Endodermal cell (in vitro differentiated cells): Measurements from ENCODE around the gene CELF4. TPM values are rescaled to one million over a fixed set of nuclear protein-coding genes. Genes with fewer than 3 reads are reported as not detected.

Experiments used
- DNase-seq: peaks from one replicate; pipeline ENCODE4 v3.0.0-alpha.2; 2017
- H3K27ac ChIP-seq: 2 replicates; pipeline ENCODE4 v1.5.1; 2013; ENCODE audit warnings: mild to moderate bottlenecking, low read depth, low read length, moderate library complexity
- H3K27me3 ChIP-seq: 2 replicates; pipeline ENCODE4 v1.6.1; 2013; ENCODE audit warnings: mild to moderate bottlenecking, low read length, moderate library complexity; ENCODE audit not compliant: insufficient read depth, control insufficient read depth, poor library complexity, severe bottlenecking
- H3K36me3 ChIP-seq: 2 replicates; pipeline ENCODE4 v1.7.0; 2013; ENCODE audit warnings: mild to moderate bottlenecking, low read length, moderate library complexity; ENCODE audit not compliant: control insufficient read depth, insufficient read depth
- H3K4me1 ChIP-seq: one replicate; pipeline ENCODE4 v1.7.0; 2013; ENCODE audit warnings: low read length; ENCODE audit not compliant: control insufficient read depth, insufficient read depth
- H3K4me3 ChIP-seq: 2 replicates; pipeline ENCODE4 v1.5.1; 2013; ENCODE audit warnings: mild to moderate bottlenecking, low read length, moderate library complexity
- H3K9ac ChIP-seq: 2 replicates; pipeline ENCODE4 v1.6.1; 2013; ENCODE audit warnings: mild to moderate bottlenecking, low read length, moderate library complexity; ENCODE audit not compliant: poor library complexity, severe bottlenecking; ENCODE audit errors: extremely low read depth
- H3K9me3 ChIP-seq: 2 replicates; pipeline ENCODE4 v1.6.1; 2013; ENCODE audit warnings: mild to moderate bottlenecking, low read length, moderate library complexity; ENCODE audit not compliant: control insufficient read depth
- H3K27ac Mint-ChIP-seq: 2 replicates; pipeline ENCODE4 v1.8.0; 2020; ENCODE audit warnings: mixed read lengths
- H3K27me3 Mint-ChIP-seq: 2 replicates; pipeline ENCODE4 v1.8.0; 2021; ENCODE audit warnings: mild to moderate bottlenecking, mixed read lengths; ENCODE audit not compliant: insufficient read depth
- H3K36me3 Mint-ChIP-seq: 2 replicates; pipeline ENCODE4 v1.8.0; 2020; ENCODE audit warnings: low read depth, mixed read lengths
- H3K4me1 Mint-ChIP-seq: 2 replicates; pipeline ENCODE4 v1.8.0; 2020; ENCODE audit warnings: mixed read lengths
- H3K4me3 Mint-ChIP-seq: 2 replicates; pipeline ENCODE4 v1.8.0; 2020; ENCODE audit warnings: mild to moderate bottlenecking, moderate library complexity, mixed read lengths
- H3K9me3 Mint-ChIP-seq: 2 replicates; pipeline ENCODE4 v1.8.0; 2020; ENCODE audit warnings: mild to moderate bottlenecking, mixed read lengths
- WGBS, 2 experiments: methylation state at CpG; one replicate each; pipeline versions ENCODE4 v1.1.5 to v1.1.7; 2013; ENCODE audit warnings: missing lambda C conversion rate in 2 of 2, mixed read lengths in 1 of 2; ENCODE audit not compliant: insufficient coverage in 1 of 2, insufficient read length in 1 of 2; 5-methylcytosine and 5-hydroxymethylcytosine counted together
- total RNA-seq, 2 donors: library from RNA; stranded (reverse); fragmentation: NEBNext Ultra II Directional in 1 of 2; extraction: Animal tissue kit (Norgen Biotek cat#: 25700) in 1 of 2; gene quantifications; 2 replicates in 1 of 2; 3 replicates in 1 of 2; pipeline ENCODE4 v1.2.1, GENCODE V29; 2021
- TF ChIP-seq, protein P1 (sequence below): fragments of 200-600 bp; sonication (generic); conservative IDR thresholded peaks from 2 replicates; pipeline ENCODE4 v1.5.0; 2021; ENCODE audit warnings: antibody characterized with exemption, mild to moderate bottlenecking

CELF4 gene
- total RNA-seq, 2 donors from 2014 or later, result 5.7 to 6.7 TPM

- no peaks in the 10 kb centered on the region for H3K9me3 ChIP-seq
- no peak overlapping the region for H3K27ac ChIP-seq
- DNase-seq, result no peak
- WGBS, 2 experiments, result 92% methylated on average over 8 to 13 of the region's 13 CpGs
- no peaks in the 10 kb centered on the region for H3K27me3 ChIP-seq
- TF ChIP-seq, protein P1, sequence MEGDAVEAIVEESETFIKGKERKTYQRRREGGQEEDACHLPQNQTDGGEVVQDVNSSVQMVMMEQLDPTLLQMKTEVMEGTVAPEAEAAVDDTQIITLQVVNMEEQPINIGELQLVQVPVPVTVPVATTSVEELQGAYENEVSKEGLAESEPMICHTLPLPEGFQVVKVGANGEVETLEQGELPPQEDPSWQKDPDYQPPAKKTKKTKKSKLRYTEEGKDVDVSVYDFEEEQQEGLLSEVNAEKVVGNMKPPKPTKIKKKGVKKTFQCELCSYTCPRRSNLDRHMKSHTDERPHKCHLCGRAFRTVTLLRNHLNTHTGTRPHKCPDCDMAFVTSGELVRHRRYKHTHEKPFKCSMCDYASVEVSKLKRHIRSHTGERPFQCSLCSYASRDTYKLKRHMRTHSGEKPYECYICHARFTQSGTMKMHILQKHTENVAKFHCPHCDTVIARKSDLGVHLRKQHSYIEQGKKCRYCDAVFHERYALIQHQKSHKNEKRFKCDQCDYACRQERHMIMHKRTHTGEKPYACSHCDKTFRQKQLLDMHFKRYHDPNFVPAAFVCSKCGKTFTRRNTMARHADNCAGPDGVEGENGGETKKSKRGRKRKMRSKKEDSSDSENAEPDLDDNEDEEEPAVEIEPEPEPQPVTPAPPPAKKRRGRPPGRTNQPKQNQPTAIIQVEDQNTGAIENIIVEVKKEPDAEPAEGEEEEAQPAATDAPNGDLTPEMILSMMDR, result no peak
- H3K4me1 Mint-ChIP-seq, result peaks cover 2% of the 10 kb centered on the region
- H3K27ac Mint-ChIP-seq, result no peak overlapping the region
- no peaks in the 10 kb centered on the region for H3K4me1 ChIP-seq
- H3K36me3 Mint-ChIP-seq, result no peaks in the 10 kb centered on the region
- peaks cover 3% of the 10 kb centered on the region for H3K27me3 Mint-ChIP-seq
- H3K4me3 Mint-ChIP-seq, result no peak overlapping the region
- no peaks in the 10 kb centered on the region for H3K36me3 ChIP-seq
- no peak overlapping the region for H3K4me3 ChIP-seq
- no peaks in the 10 kb centered on the region for H3K9me3 Mint-ChIP-seq
- H3K9ac ChIP-seq, result no peak overlapping the region
Measured at GRCh38 chr18:37434161-37434860, 131.3 kb downstream of the CELF4 start.

- H3K27ac Mint-ChIP-seq, result no peak overlapping the region
Measured at GRCh38 chr18:37432436-37433195, 133.0 kb downstream of the CELF4 start.

GRCh38 chr18:37430357-37431076 lies 135.1 kb downstream of the CELF4 start:
- H3K36me3 ChIP-seq, result no peaks in the 10 kb centered on the region
- TF ChIP-seq, protein P1, result peak; percentile 64
- no peak overlapping the region for H3K27ac ChIP-seq
- Mint-ChIP-seq H3K27ac (no peak overlapping the region), H3K4me3 (no peak overlapping the region), H3K9me3 (no peaks in the 10 kb centered on the region), H3K4me1 (peaks cover 2% of the 10 kb centered on the region), H3K27me3 (no peaks in the 10 kb centered on the region), H3K36me3 (no peaks in the 10 kb centered on the region)
- no peaks in the 10 kb centered on the region for H3K27me3 ChIP-seq
- DNase-seq, result peak; percentile 90
- no peak overlapping the region for H3K9ac ChIP-seq
- no peak overlapping the region for H3K4me3 ChIP-seq
- no peaks in the 10 kb centered on the region for H3K9me3 ChIP-seq
- no peaks in the 10 kb centered on the region for H3K4me1 ChIP-seq
- WGBS, 2 experiments, result 83 to 86% methylated on average over 3 to 4 of the region's 6 CpGs

More at GRCh38 chr18:37432436-37433195, 133.0 kb downstream of the CELF4 start:
- Histone ChIP-seq H3K4me1 (no peaks in the 10 kb centered on the region), H3K9ac (no peak overlapping the region), H3K9me3 (no peaks in the 10 kb centered on the region), H3K27me3 (no peaks in the 10 kb centered on the region), H3K36me3 (no peaks in the 10 kb centered on the region), H3K4me3 (no peak overlapping the region), H3K27ac (no peak overlapping the region)
- Mint-ChIP-seq H3K27me3 (peaks cover 3% of the 10 kb centered on the region), H3K4me1 (peaks cover 2% of the 10 kb centered on the region), H3K4me3 (no peak overlapping the region), H3K9me3 (no peaks in the 10 kb centered on the region), H3K36me3 (no peaks in the 10 kb centered on the region)
- TF ChIP-seq, protein P1, result no peak
- 94 to 100% methylated on average over 3 to 5 of the region's 7 CpGs for WGBS, 2 experiments
- no peak for DNase-seq
